Mammary epithelial cell (primary cell): Measurements from ENCODE around the gene ELF4.

Experiments used
- CTCF ChIP-seq, 2 donors: IDR thresholded peaks in 1 of 2; conservative IDR thresholded peaks in 1 of 2; 2 replicates each; pipeline ENCODE4 v1.5.1; 2011 to 2012; ENCODE audit warnings: inconsistent platforms in 2 of 2, low read length in 2 of 2, mild to moderate bottlenecking in 2 of 2, control low read depth in 1 of 2, low read depth in 1 of 2; ENCODE audit not compliant: insufficient read depth in 1 of 2; ENCODE audit errors: extremely low read depth in 1 of 2
- EZH2 ChIP-seq: IDR thresholded peaks from 2 replicates; pipeline ENCODE4 v1.6.1; 2012; ENCODE audit warnings: low read length, inconsistent platforms, borderline replicate concordance

GRCh38 chrX:130034178-130034577 is 76.1 kb downstream of the ELF4 start:
- TF ChIP-seq CTCF (conservative IDR thresholded peaks at IDR 0.05 in 1 of 2, IDR thresholded peaks at IDR 0.05 in 1 of 2; ENCODE audit: extremely low read depth in 1 of 2, insufficient read depth in 1 of 2, low read depth in 1 of 2, low read length in 2 of 2) (no peak), EZH2 (no peak)
